Hematopoietic multipotent progenitor cell treated with erythropoietin and hydrocortisone succinate and interleukin-3 and kit ligand, for 6 days (in vitro differentiated cells): ENCODE data around the gene AP1S2.
A peak's percentile ranks its signal among the peaks of the same experiment; 100 is the strongest.

ENCODE experiments used
- DNase-seq: peaks from one replicate; pipeline ENCODE4 v3.0.0-alpha.2; 2015

AP1S2 gene

GRCh38 chrX:15804563-15804962, 50.0 kb downstream of the AP1S2 start:
- DNase-seq = peak; percentile 7

GRCh38 chrX:15797707-15798106, 56.9 kb downstream of the AP1S2 start:
- no peak for DNase-seq

GRCh38 chrX:15790769-15791290, 63.8 kb downstream of the AP1S2 start:
- peak; percentile 35 for DNase-seq

GRCh38 chrX:15789979-15790768, 64.4 kb downstream of the AP1S2 start, which contains the start of gene ZRSR2:
TSS of gene ZRSR2 (plus strand) at chrX:15790484. CDS start at chrX:15790496, 12 bp downstream.
- DNase-seq = peak; percentile 89

- DNase-seq = peak; percentile 11
These were observed 67.7 kb downstream of the AP1S2 start for GRCh38 chrX:15786915-15787314.

GRCh38 chrX:15785176-15785750, 69.3 kb downstream of the AP1S2 start:
- DNase-seq = peak; percentile 28

GRCh38 chrX:15781961-15782699, 72.5 kb downstream of the AP1S2 start:
- DNase-seq = peak; percentile 15
